Tibial artery (tissue), 4 donors: ENCODE measurements around the gene HCN3.
"Not testable (repeated sequence)": the region's sequence is repeated elsewhere in the genome, so short reads cannot be mapped to it uniquely, and the experiment has no call there.

Experiments
- DNase-seq, 2 donors: peaks; one replicate each; pipeline ENCODE4 v3.0.0-alpha.2; 2019
- H3K27ac ChIP-seq, 2 donors: fragments of 200-600 bp; sonication (generic) in 1 of 2; 1 replicate in 1 of 2; 2 replicates in 1 of 2; pipeline ENCODE4 v1.5.1; 2018 to 2019; ENCODE audit warnings: mild to moderate bottlenecking in 1 of 2
- H3K27me3 ChIP-seq, 2 donors: fragments of 200-600 bp; sonication (generic) in 1 of 2; one replicate each; pipeline versions ENCODE4 v1.5.1 to v1.6.0; 2016 to 2019
- H3K36me3 ChIP-seq, 3 donors: fragments of 200-600 bp; sonication (generic) in 2 of 3; one replicate each; pipeline ENCODE4 v1.5.1; 2016 to 2019; ENCODE audit warnings: mild to moderate bottlenecking in 2 of 3
- H3K4me1 ChIP-seq, 4 donors: fragments of 200-600 bp; sonication (generic) in 2 of 4; 1 replicate in 3 of 4; 2 replicates in 1 of 4; pipeline ENCODE4 v1.5.1; 2016 to 2019
- H3K4me3 ChIP-seq, 2 donors: fragments of 200-600 bp; sonication (generic) in 1 of 2; 1 replicate in 1 of 2; 2 replicates in 1 of 2; pipeline ENCODE4 v1.5.1; 2018 to 2019; ENCODE audit warnings: mild to moderate bottlenecking in 2 of 2
- H3K9me3 ChIP-seq, 3 donors: fragments of 200-600 bp; sonication (generic) in 1 of 3; one replicate each; pipeline ENCODE4 v1.5.1; 2016 to 2019
- CTCF ChIP-seq, 2 experiments: fragments of 200-600 bp in 1 of 2; fragments of 450-650 bp in 1 of 2; IDR thresholded peaks; one replicate each; pipeline ENCODE4 v1.5.1; 2017 to 2019; ENCODE audit warnings: antibody characterized with exemption in 2 of 2, mild to moderate bottlenecking in 1 of 2, moderate library complexity in 1 of 2
- intact Hi-C: fragments of 100-400 bp; cut with DNase I; formaldehyde crosslinking; loops from one replicate; pipeline ENCODE4 v1.15.0; 2023; ENCODE audit warnings: low total_unique reads

The HCN3 gene

GRCh38 chr1:155285063-155285462 is 7.8 kb downstream of the HCN3 start:
- no peak for DNase-seq
- TF ChIP-seq CTCF (IDR thresholded peaks at IDR 0.05): no peak
- intact Hi-C loops: no loop called here
- Histone ChIP-seq H3K9me3 (no peaks in the 10 kb centered on the region), H3K4me3 (no peak overlapping the region), H3K4me1 (no peaks in the 10 kb centered on the region), H3K36me3 (peaks cover 0 to 5% (median 0%) of the 10 kb centered on the region in 3 donors), H3K27me3 (no peaks in the 10 kb centered on the region), H3K27ac (no peak overlapping the region)

- H3K27ac ChIP-seq: no peak overlapping the region
- H3K4me1 ChIP-seq: no peaks in the 10 kb centered on the region
- no peak for DNase-seq
- H3K36me3 ChIP-seq: peaks cover 0 to 5% (median 0%) of the 10 kb centered on the region in 3 donors
- intact Hi-C loops: no loop called here
- H3K27me3 ChIP-seq: no peaks in the 10 kb centered on the region
- H3K4me3 ChIP-seq: no peak overlapping the region
- no peaks in the 10 kb centered on the region for H3K9me3 ChIP-seq
- no peak for TF ChIP-seq CTCF (IDR thresholded peaks at IDR 0.05)
Measured at GRCh38 chr1:155285631-155286044, 8.4 kb downstream of the HCN3 start.

GRCh38 chr1:155286544-155286943 is 9.3 kb downstream of the HCN3 start:
- intact Hi-C loops: no loop called here
- H3K4me3 ChIP-seq: no peak overlapping the region
- TF ChIP-seq CTCF (IDR thresholded peaks at IDR 0.05): no peak

GRCh38 chr1:155287987-155288543 is 10.8 kb downstream of the HCN3 start:
- peaks cover 0 to 3% of the 10 kb centered on the region in 2 donors for H3K27me3 ChIP-seq
- no peaks in the 10 kb centered on the region for H3K4me1 ChIP-seq
- no peaks in the 10 kb centered on the region for H3K9me3 ChIP-seq
- no peak for DNase-seq
- H3K36me3 ChIP-seq: peaks cover 0 to 5% (median 0%) of the 10 kb centered on the region in 3 donors
- H3K27ac ChIP-seq: no peak overlapping the region
- no peak for TF ChIP-seq CTCF (IDR thresholded peaks at IDR 0.05)
- intact Hi-C loops: no loop called here
- no peak overlapping the region for H3K4me3 ChIP-seq

More at GRCh38 chr1:155286544-155286943, 9.3 kb downstream of the HCN3 start:
- Histone ChIP-seq H3K4me1 (no peaks in the 10 kb centered on the region), H3K9me3 (no peaks in the 10 kb centered on the region), H3K27me3 (peaks cover 0 to 3% of the 10 kb centered on the region in 2 donors), H3K36me3 (peaks cover 0 to 5% (median 0%) of the 10 kb centered on the region in 3 donors), H3K27ac (no peak overlapping the region)
- no peak for DNase-seq

GRCh38 chr1:155291006-155291405 is 13.7 kb downstream of the HCN3 start:
- H3K9me3 ChIP-seq, H3K36me3 ChIP-seq, H3K27ac ChIP-seq, DNase-seq, H3K4me3 ChIP-seq, intact Hi-C loops: not testable (repeated sequence)
- H3K27me3 ChIP-seq: peaks cover 0 to 24% of the 10 kb centered on the region in 2 donors
- H3K4me1 ChIP-seq: peaks cover 0 to 12% (median 6%) of the 10 kb centered on the region in 4 donors

GRCh38 chr1:155293086-155293749 is 16.0 kb downstream of the HCN3 start:
- no peak for TF ChIP-seq CTCF (IDR thresholded peaks at IDR 0.05)
- no peak for DNase-seq
- Histone ChIP-seq H3K27me3 (peaks cover 0 to 37% of the 10 kb centered on the region in 2 donors), H3K9me3 (no peaks in the 10 kb centered on the region), H3K27ac (no peak overlapping the region), H3K36me3 (no peaks in the 10 kb centered on the region), H3K4me3 (no peak overlapping the region), H3K4me1 (peaks cover 0 to 12% (median 6%) of the 10 kb centered on the region in 4 donors)
- intact Hi-C loops: no loop called here
